ENCODE measurements around the gene TSPAN5.
"Not testable (repeated sequence)": the region's sequence is repeated elsewhere in the genome, so short reads cannot be mapped to it uniquely, and the experiment has no call there.

TSPAN5 gene

DNA sequence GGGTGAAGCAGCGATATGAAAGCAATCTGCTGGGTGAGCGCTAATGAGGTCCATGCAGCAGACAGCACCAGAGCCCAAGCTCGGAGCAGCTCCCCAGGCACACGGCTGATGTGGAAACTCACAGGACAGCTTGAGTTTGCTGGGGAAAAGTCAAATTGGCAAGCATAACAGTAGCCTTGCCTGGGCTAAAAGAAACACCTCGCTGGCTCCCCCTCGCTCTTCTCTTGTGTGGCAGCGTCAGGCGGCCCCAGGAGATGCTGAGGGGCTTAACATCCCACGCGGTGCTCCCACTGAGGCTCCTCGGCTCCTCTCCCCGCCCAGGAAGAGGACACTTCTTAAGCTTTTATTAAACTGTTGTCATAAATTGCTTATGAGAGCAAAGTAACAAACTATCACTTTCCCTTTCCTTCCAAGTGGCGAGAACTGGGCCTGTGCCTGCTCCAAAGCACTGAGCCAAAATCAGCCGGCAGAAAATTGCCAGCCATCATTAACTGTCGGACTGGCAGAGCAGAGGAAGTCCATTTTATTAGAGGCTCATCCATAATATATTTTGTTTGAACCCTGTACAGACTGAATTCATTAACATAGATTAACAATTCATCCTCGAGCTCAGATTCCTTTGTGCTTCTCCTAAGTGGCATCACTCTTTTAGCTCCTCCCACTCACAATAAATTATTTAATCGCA lies 111.4 kb downstream of the TSPAN5 start:
- no peak for DNase-seq (ENCODE audit: low spot score)

DNA sequence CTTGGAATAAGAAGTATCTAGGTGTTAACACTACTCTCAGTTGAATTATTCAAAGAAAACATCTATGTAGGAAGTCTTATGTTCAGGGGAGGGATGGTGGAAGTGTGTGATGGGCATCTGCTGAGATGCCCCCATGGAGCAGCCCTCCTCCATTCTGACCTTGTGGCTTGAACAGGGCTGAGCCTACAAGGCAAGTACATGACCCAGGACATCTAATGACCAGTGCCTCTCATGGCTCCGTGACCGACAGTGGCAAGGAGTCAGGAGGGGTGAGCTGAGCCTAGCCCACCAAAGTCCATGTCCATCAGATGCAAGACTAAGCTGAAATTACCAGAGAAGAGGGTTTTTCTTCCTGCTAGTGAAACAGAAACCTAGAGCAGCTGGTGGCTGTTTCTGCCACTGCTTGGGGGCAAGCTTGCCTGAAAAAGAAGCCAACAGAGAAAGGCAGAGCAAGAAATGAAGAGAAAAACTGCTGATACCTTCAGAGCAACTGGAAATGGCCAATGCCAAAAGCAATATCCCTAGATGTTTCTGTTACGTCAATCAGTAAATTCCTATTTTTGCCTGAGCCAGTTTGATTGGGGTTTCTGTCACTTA lies 113.5 kb downstream of the TSPAN5 start:
- no peak for DNase-seq (ENCODE audit: low spot score)

DNA sequence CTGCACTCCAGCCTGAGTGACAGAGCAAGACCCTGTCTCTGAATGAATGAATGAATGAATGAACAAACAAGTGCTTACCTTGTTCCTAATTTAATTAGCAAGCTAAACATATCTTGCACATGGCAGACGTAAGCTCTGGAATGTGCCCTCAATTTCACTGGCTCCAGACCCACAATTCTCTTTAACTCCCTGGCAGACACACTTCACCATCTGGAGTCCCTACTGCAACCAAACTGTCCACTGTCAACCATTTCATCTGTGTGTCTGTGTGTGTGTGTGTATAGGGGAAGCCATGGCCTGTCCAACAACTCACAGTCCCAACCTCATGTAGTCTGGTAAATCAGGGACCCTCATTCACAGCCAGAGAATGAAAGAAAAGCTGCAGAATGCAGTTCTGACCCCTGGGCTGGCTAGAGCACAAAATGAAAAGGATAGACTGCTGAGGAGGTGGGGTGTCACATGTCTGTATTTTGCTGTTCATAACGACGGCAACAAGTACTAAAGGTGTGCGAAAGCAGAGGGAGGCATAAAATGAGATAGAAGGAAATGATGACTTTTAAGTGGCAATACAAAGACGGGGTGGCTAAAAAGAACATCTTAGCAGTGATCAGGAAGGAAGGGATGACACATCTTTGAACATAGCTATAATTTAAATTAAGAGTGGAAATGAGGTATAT lies 114.1 kb downstream of the TSPAN5 start:
- no peak for DNase-seq (ENCODE audit: low spot score)

DNA sequence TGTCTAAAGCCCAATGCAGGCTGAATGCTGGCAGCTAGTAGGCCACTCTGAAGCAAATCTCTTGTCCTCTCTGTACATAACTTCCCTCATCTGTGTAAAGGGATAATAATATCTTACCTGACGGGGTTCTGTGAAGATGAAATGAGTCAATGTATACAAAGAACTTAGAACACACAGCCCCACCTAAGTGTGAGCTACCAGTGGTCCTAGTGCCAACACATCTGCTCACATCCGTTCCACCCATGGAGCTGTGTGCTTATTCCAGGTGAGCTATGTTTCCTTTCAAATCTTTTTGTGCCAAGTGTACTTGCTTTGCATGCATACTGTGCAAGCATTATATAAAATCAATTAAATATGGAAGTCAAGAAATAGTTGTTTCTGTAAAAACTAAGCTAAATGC lies 116.4 kb downstream of the TSPAN5 start:
- DNase-seq (ENCODE audit: low spot score): no peak

DNA sequence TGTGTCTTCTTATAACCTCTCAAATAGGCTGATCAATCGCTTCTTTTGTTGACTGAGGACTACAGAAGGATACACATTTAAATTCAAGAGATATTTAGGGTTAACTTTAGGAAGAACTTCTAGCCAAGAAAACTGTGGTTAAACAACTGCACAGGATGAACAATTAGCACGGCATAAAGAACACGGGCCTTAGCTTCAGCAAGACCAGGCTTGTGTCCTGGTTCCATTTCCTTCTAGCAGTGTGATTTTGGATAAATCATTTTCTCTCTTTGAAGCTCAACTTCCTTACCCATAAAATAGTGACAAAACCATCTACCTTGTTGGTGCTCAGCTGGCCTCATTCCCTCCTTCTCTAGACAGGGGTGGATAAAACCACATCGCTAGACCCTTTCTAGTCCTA lies 117.6 kb downstream of the TSPAN5 start:
- DNase-seq (ENCODE audit: low spot score): no peak

DNA sequence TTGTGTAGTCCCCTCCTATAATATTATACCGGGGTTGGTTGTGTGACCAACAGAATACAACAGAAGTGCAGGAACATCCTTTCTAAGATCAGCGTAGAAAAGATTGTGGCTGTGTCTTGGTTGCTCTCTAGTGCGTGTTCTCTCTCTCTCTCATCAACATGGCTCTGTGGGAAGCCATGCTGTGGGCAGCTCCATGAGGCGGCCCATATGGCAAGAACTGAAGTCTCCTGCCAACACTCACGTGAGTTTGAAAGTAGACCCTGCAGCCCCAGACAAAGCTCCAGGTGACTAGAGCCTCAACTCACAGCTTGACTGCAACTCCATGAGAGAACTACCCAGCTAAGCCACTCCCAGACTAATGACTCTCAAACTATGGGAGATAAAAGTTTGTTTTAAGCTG lies 118.7 kb downstream of the TSPAN5 start:
- no peak for DNase-seq (ENCODE audit: low spot score)

DNA sequence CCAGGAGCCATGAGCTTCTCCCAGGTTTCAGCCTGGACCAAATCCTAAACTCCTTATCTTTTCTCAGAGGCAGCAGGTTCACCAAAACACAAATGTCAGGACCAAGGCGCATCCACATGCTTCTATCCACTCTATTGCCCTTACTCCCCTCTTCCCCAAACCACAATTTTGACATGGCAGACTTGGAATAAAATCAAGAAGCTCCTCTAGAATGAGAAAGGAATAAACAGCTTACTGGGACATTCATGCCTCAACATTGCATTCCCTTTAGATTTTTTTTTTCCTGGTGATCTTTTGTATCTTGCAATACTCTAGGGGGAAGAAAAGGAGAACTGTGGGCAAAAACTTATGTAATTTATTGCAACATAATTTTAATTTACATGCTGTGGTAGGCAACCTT lies 119.1 kb downstream of the TSPAN5 start:
- DNase-seq (ENCODE audit: low spot score): no peak

DNA sequence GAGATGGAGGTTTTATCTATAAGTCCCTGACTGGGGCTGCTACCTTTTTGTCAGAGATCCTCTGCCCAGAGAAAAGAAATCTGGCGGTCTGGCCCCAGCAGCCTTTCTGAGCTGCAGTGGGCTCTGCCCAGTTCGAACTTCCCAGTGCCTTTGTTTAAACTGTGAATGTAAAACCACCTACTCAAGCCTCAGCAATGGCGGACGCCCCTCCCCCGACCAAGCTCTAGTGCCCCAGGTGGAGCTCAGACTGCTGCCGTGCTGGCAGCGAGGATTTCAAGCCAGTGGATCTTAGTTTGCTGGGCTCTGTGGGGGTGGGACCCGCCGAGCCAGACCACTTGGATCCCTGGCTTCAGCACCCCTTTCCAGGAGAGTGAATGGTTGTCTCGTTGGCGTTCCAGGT lies 121.8 kb downstream of the TSPAN5 start:
- DNase-seq (ENCODE audit: low spot score): no peak

DNA sequence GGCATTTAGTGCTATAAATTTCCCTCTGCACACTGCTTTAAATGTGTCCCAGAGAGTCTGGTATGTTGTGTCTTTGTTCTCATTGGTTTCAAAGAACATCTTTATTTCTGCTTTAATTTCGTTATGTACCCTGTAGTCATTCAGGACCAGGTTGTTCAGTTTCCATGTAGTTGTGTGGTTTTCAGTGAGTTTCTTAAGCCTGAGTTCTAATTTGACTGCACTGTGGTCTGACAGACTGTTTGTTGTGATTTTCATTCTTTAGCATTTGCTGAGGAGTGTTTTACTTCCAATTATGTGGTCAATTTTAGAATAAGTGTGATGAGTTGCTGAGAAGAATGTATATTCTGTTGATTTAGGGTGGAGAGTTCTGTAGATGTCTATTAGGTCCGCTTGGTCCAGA lies 124.3 kb downstream of the TSPAN5 start:
- not testable (repeated sequence) for DNase-seq (ENCODE audit: low spot score)

DNA sequence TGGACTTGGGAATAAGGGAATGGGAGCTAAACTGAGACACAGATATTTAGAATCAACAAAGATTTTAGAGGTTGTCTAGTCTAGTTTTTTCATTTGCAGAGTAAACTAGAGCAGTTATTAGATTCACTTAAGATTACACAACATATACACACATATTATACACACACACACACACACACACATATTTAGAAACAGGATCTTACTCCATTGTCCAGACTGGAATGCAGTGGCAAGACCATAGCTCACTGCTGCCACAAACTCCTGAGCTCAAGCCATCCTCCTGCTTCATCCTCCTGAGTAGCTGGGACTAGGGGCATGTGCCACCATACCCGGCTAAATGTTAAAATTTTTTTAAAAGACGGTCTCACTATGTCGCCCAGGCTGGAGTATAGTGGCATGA lies 127.8 kb downstream of the TSPAN5 start:
- no peak for DNase-seq (ENCODE audit: low spot score)

DNA sequence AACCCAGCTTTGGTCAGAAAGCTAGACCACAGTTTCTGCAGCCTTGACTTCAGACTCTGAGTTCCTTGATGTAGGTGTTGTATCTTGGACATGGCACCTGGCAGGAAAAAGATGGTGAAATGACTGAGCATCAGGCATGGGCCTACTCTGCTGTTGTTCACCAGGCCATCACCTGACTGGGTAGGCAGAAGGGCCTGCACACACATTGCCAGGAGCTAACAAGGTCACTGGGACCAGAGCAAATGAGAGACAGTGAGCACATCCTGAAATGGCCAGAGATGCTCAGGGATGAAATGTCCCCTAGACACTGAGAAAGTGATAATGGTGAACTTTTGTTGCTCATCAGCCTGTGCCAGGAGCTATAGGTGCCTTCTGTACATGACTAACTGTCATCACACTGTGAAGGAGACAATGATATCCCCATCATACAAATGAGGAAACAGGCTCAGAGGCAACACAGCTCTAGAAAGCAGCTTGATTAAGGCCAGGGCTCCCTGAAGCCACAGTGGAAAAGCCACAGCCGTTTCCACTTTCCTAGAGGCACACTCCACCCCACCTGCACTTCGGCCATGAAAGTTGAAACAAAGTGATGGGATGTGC lies 128.3 kb downstream of the TSPAN5 start:
- DNase-seq (ENCODE audit: low spot score): no peak

DNA sequence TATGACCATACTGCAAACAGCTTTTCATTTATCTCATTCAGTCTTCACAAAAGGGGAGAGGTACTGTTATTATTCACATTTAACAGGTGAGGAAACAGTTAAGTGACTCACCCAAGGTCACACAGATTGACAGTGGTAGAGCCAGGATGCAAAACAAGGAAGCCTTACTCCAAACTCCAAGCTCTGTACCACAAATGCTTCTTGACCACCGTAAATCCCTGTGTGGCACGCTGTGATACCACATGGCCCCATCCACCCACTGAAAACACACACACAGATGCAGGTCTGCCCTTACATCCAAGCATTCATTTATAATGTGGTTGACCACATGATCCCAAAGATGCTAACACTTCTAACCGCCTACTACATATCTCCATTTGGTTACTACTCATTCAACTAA lies 129.5 kb downstream of the TSPAN5 start:
- DNase-seq (ENCODE audit: low spot score): no peak

DNA sequence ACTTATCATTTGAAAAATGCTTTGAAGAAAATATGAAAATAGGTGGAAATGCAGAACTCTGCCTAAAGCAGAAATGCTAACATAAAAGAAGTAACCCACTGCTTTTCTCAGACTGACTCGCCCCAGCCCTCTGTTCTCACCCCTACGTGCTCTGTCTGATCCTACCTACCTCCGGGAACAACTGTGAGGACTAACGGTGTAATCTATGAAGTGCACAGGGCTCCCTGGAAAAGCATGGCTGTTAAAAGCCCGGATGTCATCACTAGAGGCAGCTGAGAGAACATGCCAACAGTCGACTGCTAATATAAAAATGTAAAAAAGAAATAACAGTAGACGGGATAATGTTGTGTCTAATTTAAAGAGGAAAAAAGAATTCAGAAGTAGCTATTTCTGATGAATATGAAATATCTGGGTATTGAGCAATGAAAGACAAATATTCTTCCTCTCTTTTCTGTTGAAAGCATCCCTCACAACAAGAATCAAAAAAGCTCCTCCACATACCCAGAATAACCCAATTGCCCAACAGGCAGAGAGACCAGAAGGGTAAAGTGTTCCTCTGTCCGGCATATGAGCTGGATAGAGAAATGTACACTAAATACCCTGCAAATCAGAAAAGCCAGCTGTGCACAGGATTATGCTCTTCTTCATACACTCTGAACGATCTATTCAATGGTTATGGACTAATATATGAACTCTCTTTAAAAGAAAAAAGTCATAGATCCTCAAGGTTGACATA lies 130.7 kb downstream of the TSPAN5 start:
- no peak for DNase-seq (ENCODE audit: low spot score)

DNA sequence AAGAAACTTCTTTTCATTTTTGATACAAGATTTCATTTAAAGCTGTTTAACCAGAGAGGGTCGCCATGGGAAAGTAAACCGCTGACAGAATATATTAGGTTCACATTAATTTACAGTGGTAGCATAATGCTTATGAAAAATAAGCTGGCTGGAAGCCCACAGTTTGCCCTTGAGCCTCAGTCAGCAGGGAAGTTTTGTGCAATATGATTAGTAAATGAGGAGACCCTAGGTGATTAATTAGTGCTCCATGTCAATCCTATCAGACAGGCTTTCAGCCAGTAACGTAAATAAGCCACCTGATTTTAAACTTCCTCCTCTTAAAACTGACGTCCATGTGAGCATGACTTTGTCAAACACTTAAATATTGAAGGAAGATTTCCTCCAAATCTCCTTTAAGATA lies 134.2 kb downstream of the TSPAN5 start:
- no peak for DNase-seq (ENCODE audit: low spot score)

DNA sequence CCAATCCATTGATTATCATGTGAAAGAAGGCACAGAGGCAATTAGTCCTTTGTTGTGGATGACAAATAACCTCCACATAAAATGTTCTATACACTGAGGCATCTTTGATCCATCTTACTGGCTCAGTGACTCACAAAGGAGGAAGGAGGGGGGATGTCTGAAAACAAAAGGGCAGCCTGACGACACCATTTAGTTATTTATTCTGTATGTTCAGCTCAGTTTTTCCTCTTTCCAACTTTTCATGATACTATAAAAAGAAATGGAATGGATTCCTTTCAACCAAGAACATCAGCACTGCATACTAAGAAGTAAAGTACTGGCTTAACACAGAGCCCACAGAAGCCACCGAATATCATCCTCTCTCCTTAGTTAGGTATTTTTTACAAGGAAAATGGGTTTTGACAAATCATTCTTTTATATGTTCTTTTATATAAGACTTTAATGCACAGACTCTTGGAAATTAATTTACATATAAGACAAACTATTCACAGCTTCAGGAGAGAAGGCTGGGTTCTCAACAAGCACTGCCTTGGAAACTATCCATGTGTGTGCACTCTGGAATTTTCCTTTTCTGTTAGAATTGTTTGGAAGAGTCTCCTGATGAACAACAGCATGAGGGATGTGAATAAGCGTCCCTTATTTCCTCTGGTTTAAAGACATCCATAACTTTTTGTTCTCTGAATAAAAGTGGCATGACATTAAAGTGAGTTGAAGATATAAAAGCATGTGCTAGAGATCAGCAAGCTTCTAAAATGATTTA lies 135.6 kb downstream of the TSPAN5 start:
- no peak for DNase-seq (ENCODE audit: low spot score)

DNA sequence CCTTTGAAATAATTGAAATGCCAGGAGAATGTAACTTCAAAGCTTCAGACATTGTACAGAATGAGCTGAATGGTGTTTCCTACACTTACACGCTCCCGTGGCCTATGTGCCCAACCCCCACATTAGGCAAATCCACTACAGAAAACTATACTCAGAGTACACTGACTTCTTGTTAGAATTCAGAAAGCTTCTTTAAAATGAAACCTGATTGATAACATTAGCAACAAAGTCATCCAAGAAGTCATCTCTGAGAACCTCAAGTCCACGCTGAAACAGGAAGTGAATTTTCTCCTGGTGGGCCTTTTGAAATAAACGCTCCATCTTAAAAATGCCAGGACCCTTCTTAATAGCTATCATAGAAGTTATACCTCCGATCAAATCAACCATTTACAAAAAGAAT lies 136.3 kb downstream of the TSPAN5 start:
- no peak for DNase-seq (ENCODE audit: low spot score)

DNA sequence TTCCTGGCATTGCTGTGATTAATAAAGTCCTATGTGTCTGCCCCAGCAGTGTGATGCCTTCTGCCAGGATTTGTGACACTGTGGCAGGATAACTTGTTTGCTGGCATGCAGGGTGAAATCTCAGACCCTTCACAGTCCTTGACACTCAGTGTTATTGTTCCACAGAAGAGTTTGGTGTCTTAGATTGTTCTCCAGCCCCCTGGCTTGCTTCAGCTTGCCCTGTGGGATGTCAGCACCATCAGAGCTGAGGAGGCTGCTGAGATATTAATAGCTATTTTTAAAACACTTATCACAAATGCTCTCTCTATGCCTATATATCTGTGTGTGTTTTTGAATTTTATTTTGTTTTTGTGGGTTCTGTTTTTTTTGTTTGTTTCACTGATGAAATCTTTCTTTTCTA lies 136.9 kb downstream of the TSPAN5 start:
- DNase-seq (ENCODE audit: low spot score): no peak

DNA sequence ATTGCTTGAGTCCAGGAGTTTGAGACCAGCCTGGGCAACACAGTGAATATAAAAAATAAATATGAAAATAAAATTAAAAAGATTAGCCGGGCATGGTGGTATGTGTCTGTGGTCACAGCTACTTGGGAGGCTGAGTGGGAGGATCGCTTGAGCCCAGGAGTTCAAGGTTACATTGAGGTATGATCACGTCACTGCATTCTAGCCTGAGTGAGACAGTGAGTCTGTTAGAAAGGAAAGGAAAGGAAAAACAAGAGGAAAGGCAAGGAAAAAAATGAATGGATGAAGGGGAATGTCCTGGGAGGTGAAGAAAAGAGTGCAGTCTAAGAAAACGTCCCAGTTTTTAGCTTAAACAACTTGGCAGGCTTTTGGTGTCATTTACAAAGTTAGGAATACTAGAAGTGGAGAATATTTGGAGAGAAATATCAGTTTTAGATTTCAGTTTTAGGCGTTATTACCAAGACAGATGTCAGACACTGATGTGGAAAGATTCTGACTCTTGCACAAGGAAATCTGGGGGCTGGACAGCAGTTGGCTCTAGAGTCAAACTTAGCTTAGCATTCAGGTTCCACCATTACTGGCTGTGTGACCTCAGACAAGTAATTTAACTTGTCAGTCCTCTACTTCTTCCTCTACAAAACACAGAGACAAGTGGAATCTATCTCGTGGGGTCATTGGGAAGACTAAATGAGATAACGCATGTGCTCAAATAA lies 139.0 kb downstream of the TSPAN5 start:
- DNase-seq (ENCODE audit: low spot score): no peak

DNA sequence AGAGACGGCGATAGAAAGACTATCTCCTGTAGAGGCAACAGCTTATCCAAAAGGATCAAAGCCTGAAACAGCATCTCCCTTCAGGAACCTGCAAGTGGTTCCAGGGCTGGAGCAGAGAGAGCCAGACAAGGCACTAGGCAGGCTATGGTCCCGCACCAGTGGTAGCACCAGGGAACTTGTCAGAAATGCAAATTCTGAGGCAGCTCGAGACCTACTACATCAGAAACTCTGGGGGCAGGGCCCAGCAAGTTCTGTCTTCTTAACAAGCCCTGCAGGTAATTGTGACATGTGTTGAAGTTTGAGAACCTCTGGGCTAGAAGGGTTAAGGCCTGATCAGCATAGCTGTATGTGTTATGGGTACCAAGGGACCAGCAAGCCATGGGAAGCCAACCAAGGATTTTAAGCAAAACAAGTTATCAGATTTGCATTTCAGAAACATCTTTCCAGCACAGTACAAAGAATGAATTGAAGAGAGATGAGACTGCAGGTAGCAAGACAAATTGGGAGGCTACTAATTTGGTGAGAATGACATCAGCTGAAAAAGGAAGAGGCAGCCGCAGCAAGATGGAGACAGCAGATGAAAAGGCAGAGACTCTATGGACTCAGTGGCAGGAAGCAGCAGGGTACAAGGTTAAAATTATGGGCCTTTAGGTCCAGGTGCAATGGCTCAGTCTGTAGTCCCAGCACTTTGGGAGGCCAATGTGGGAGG lies 139.7 kb downstream of the TSPAN5 start:
- no peak for DNase-seq (ENCODE audit: low spot score)

DNA sequence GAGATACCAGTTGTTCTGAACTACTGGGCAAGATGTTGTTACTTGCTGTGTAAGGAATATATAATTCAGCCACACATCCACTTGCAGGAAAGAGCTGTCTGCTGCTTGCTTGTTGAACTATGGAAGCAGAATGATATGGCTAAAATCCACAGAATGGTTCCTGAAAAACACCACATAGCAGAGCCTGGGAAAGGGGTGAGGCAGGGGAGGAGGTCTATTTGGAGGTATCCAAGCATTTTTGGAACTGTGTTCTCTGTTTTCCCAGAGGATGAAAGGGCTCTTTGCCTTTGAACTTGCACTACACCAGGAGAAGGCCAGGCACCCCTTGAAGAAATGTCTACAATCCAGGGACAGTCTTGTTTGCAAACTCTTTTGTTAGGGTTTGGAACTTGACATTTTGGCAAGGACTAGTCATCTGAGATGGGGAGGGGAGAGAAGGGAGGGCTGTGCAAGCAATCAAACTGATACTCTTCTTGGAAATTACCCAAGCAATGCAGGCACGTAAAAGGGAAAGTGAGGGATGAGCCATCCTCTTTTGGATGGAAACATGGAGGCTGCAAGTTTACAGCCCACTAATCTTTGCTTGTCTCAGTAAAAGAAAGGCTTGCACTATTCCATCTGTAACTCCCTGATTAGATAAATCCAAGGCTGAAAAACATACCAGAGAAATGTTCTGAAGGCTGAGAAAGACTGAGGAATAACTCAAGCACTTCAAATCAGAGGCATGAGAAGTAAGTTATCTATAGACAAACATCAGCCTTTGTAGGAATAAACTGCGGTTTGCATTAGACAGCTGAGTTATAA lies 141.0 kb downstream of the TSPAN5 start:
- no peak for DNase-seq (ENCODE audit: low spot score)
